Activated CD8-positive, alpha-beta memory T cell treated with anti-CD3 and anti-CD28 coated beads, Interleukin-2, amount 50 U/mL, for 24 hours (primary cell): ENCODE data around the gene CYREN.
A peak's percentile ranks its signal among the peaks of the same experiment; 100 is the strongest.
"Not testable (repeated sequence)": the region's sequence is repeated elsewhere in the genome, so short reads cannot be mapped to it uniquely, and the experiment has no call there.

ENCODE experiments used
- DNase-seq: peaks from one replicate; pipeline ENCODE4 v3.0.0-alpha.2; 2020; ENCODE audit errors: extremely low read depth

CYREN gene

DNA sequence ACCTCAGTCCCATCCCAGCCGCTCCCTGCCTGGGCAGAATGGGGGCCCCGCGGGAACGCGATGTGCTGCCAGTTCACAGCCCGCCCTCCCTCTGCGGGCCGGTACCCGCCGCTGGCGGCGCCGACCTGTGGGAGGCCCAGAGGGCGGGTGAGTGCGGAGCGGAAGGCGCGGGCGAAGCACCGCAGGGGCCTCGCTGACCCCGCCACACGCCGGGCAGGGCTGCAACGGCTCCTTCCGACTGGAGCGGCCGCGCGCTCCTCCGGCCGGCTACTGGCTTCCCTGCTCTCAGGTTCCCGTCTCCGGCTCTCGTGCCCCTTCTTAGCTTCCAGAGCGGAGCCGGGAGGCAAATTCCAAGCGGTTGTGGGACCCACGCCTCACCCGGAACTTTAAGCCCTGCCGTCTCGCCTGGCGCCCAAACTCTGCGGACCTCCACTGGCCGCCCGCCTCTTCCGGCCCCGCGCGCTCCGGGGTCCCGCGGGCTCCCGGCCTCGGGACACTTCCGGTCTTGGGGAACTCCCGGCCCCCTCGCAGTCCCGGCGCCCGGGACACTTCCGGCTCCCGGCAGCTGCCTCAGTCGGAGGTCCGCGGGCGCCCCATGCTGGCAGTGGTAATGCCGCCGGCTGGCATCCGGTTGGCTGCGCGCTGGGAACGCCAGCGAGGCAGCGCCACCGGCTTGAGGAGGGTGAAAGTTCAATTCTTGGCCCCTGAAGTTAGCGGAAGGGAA is at the start of gene CYREN:
Gene CYREN (minus strand): TSS at position 434 of the 724 bp plus-strand sequence. CDS start 1,785 bp downstream, outside the sequence.
- DNase-seq: peak; percentile 81

DNA sequence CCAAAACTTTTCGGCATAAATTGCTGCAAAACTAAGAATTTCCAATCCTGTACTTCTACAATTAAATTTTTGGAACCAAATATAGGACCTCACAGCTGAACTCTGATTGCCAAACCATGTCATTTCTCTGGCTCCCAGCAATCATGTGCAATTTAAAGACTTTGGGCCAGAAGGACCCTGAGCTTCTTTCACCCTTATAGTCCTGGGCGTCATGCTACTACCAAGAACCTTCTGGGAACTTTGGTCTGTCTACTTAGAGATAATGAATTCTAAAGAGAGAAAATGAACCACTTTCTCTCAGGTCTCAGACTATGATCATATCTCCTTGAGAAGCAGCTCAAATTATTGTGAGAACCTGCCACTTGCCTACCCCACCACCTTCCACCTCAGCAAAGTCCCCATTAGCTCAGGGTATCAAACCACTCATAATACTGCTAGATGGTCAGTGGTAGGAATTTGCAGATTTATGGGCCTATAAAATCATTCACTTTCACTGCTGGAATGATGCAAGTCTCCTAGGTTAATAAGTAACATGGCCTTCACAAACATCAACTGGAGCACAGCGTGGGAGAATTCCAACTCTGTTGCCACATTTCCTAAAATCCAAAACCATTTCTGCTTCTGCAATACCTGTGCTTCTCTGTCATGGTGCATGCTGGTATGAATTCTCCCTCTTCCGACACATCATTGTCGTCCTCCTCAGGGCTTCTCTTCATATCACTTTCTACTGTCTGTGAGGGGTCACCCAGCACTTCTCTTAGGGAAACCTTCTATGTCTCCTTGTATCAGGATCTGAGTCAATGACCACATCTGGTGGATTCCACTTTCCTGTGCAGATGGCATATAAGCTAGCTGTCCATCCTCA is 47.4 kb upstream of the CYREN start:
- DNase-seq: no peak

GRCh38 chr7:135215698-135216097 is 45.2 kb upstream of the CYREN start:
- DNase-seq: no peak

GRCh38 chr7:135215180-135215579 is 44.7 kb upstream of the CYREN start:
- no peak for DNase-seq

DNA sequence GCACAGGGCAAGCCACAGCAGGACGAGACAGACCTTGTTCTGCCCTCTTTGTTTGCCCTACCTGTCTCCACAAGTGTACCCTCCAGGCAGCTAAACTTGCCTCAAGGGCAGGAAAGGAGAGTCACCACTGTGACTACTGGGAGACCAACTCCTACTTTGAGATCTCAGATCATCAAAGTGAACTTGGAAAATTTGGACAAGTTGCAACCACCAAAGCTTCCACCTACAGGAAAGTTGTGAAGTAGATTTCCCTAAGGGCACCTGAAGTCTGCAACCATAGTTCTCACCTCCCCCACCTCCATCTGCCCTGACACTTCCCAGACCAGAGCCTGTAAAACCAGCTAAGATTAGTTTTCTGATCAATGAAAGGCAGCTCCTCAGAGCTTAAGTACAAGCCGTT is 43.3 kb upstream of the CYREN start:
- DNase-seq: no peak

DNA sequence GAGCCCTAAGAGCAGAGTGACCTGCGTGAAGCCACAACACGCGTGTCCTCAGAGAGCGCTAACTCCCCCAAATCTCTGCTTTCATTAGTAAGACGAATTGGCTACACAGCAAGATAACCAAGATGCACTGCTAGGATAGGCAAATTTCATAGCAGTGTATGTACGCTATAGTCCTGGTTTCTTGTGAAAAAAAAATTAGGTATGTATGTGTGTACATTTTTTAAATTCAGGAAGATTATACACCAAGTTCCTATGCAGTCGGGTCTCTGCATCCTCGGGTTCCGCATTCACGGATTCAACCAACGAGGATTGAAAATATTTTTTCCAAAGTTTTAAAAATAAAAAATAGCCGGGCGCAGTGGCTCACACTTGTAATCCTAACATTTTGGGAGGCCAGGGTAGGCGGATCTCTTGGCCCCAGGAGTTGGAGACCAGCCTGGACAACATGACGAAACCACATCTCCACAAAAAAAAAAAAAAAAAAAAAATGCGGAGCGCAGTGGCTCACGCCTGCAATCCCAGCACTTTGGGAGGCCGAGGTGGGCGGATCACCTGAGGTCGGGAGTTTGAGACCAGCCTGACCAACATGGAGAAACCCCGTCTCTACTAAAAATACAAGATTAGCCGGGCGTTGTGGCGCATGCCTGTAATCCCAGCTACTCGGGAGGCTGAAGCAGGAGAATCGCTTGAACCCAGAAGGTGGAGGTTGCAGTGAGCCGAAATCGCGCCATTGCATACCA is 41.6 kb upstream of the CYREN start:
- DNase-seq: not testable (repeated sequence)

GRCh38 chr7:135211179-135211945 is 40.9 kb upstream of the CYREN start, which contains the start of gene WDR91:
Gene WDR91 (minus strand): TSS chr7:135211526. CDS start chr7:135211502, 24 bp downstream.
- peak; percentile 85 for DNase-seq

DNA sequence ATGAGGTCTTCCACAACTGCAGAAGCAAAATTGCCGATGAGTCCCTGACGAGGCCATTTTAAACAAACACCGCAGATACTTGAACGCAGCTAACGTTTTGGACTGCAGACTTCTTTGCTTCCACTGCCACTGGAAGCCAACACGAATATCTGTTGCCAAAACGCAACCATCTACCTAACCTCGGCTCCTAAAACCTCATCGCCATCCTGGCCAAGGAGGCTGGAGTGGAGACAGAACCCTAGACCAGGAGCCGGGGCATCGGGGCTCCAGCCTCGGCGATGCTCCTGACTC is 40.3 kb upstream of the CYREN start:
- DNase-seq: no peak

DNA sequence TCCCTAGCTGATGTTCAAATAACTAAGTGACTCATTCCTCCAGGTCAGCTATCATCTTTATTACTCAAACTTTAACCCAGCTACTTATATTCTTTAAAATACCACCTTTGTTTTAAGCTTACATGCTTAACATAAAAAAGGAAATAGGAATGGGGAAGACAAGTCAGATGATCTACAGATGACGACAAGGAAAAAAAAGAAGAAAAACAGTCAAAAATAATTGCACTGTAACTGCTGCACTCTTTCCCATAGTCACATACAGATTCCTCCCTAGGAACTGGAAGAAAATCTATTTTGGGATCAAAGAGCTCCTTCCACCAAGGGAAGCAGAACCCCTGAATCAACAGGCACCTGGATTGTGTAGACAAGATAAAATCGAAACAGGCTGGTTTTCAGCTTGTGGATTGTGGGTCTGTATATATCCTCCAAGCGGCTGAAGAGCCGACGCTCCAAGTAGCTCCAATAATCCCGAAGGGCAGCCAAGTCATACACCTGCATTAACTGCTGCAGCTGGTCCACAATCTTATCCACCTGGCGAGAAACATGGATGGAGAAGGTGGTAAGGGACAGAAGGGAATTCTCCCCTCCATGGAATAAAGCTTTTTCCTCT is 38.8 kb upstream of the CYREN start:
- no peak for DNase-seq

- DNase-seq: no peak
Measured at GRCh38 chr7:135208102-135208793, 37.7 kb upstream of the CYREN start.

DNA sequence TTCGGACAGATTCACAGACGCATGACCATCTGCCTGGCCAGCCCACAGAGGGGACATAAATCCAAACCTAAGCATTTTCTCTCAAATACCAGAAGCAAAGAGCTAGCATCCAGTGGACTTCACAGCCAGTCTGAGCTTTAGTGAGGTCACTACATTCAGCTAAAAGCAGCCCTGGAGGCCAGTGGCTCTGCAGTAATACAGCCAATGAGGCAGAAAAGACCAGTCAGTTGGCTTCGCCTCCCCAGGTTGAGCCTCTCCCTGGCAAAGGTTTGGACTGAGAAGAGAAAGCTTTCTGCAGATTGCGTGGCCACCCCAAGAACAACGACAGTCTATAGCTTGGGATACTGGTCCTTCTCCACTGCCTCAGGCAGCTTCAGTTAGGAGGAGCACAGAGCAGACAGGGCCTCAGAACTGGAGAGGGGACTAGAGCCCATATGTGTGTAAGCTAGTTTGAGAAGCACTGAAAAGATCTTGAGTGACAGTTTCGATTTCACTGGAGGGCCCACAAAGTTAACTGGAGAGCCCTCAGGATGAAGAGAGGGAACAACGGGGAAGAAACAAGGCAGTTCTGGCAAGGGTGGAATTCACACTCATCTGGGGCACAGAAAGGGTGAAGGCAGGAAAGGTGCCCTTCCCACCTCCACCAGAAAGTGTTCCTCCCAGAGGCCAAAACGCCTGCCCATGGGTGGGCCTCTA is 37.0 kb upstream of the CYREN start:
- no peak for DNase-seq

GRCh38 chr7:135206941-135207391 is 36.5 kb upstream of the CYREN start:
- DNase-seq: no peak

GRCh38 chr7:135205850-135206249 is 35.3 kb upstream of the CYREN start:
- DNase-seq: no peak

GRCh38 chr7:135204876-135205275 is 34.4 kb upstream of the CYREN start:
- DNase-seq: no peak

DNA sequence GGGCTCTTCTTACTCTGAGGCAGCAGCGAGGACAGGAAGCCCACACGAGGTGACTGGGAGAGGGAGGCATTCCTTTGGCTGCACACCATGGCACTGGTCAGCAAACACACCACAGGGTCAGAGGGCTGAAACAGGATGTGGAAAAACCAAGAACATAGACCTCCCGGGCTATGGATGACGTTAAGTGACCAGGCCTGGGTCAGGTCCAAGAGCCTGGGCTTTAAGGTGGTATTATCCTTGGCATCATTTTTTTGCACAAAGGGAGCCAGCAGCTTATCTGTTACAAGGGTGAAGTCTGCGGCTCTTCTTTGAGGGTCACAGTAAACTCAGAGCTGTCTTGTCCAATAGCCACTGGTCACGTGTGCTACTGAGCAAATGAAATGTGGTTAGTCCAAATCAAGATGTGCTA is 33.8 kb upstream of the CYREN start:
- no peak for DNase-seq

DNA sequence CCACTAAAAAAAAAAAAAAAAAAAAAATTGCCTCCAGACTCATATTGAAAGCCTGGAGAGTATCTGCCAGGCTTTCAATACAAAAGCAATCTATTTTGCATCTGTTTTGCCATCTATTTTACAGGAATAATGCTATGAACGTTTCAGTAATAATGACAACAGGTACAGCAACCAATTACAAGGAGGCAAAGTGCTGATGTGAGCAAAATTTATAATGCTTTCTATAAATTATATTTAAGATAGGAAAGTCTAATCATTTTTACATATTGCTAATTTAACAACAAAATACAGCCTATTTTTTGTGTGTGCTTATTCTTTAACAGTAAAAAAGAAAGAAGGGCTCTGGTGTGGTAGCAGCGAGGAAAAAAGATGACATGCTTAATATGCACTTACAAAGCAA is 30.8 kb upstream of the CYREN start:
- no peak for DNase-seq

GRCh38 chr7:135200821-135201331 is 30.4 kb upstream of the CYREN start:
- DNase-seq: no peak

DNA sequence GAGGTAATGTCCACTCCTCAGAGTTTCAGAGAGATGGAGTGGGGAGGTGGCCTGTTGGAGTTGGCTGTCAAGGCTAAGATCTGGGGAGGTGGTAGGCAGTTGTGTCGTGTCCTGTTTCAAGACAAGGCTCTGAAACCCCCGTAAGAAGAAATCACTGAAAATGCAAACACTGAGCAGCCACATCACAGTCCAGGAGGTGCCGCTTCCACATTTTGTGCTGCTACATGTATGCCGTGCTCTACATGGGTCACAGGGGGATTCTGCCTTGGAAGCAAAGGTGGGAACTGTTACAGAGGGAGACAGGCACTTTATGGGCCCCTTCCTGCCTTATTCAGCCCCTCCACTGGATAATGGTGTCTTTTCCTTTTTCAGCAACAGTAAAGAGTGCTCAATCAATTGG is 28.9 kb upstream of the CYREN start:
- DNase-seq: no peak

- DNase-seq: no peak
Measured at GRCh38 chr7:135197906-135198655, 27.6 kb upstream of the CYREN start.
